Chondrocyte (in vitro differentiated cells): ENCODE data around the gene MYLK. TPM values are rescaled to one million over a fixed set of nuclear protein-coding genes. Genes with fewer than 3 reads are reported as not detected.

Source experiments
- DNase-seq: peaks from one replicate; pipeline ENCODE4 v3.0.0; 2021; ENCODE audit warnings: mixed read lengths, low spot score
- H3K27ac Mint-ChIP-seq: one replicate; pipeline ENCODE4 v1.8.0; 2021; ENCODE audit warnings: mild to moderate bottlenecking, moderate library complexity, mixed read lengths; ENCODE audit not compliant: unreplicated experiment
- H3K27me3 Mint-ChIP-seq: 2 replicates; pipeline ENCODE4 v1.8.0; 2021; ENCODE audit warnings: low read depth, mixed read lengths
- H3K36me3 Mint-ChIP-seq: 2 replicates; pipeline ENCODE4 v1.8.0; 2021; ENCODE audit warnings: low read depth, mixed read lengths
- H3K4me1 Mint-ChIP-seq: 2 replicates; pipeline ENCODE4 v1.8.0; 2021; ENCODE audit warnings: low read depth, mild to moderate bottlenecking, mixed read lengths
- H3K4me3 Mint-ChIP-seq: one replicate; pipeline ENCODE4 v1.8.0; 2021; ENCODE audit warnings: mild to moderate bottlenecking, moderate library complexity, mixed read lengths; ENCODE audit not compliant: unreplicated experiment
- H3K9me3 Mint-ChIP-seq: 2 replicates; pipeline ENCODE4 v1.8.0; 2021; ENCODE audit warnings: low read depth, mixed read lengths
- total RNA-seq: library from RNA; stranded (reverse); gene quantifications from 3 replicates; pipeline ENCODE4 v1.2.1, GENCODE V29; 2021
- TF ChIP-seq, protein P1 (sequence below): fragments of 200-600 bp; sonication (generic); IDR thresholded peaks from 2 replicates; pipeline ENCODE4 v1.5.0; 2021; ENCODE audit warnings: antibody characterized with exemption, mild to moderate bottlenecking, moderate library complexity

MYLK gene
- total RNA-seq, 1 donor from 2014 or later: 405 TPM

GRCh38 chr3:123833398-123833785 lies 50.7 kb downstream of the MYLK start:
- H3K4me1 Mint-ChIP-seq: peaks cover 15% of the 10 kb centered on the region
- peaks cover 19% of the 10 kb centered on the region for H3K9me3 Mint-ChIP-seq
- H3K27me3 Mint-ChIP-seq: no peaks in the 10 kb centered on the region
- no peak overlapping the region for H3K27ac Mint-ChIP-seq
- H3K36me3 Mint-ChIP-seq: peaks cover 19% of the 10 kb centered on the region
- no peak overlapping the region for H3K4me3 Mint-ChIP-seq
- DNase-seq: no peak
- TF ChIP-seq, protein P1, sequence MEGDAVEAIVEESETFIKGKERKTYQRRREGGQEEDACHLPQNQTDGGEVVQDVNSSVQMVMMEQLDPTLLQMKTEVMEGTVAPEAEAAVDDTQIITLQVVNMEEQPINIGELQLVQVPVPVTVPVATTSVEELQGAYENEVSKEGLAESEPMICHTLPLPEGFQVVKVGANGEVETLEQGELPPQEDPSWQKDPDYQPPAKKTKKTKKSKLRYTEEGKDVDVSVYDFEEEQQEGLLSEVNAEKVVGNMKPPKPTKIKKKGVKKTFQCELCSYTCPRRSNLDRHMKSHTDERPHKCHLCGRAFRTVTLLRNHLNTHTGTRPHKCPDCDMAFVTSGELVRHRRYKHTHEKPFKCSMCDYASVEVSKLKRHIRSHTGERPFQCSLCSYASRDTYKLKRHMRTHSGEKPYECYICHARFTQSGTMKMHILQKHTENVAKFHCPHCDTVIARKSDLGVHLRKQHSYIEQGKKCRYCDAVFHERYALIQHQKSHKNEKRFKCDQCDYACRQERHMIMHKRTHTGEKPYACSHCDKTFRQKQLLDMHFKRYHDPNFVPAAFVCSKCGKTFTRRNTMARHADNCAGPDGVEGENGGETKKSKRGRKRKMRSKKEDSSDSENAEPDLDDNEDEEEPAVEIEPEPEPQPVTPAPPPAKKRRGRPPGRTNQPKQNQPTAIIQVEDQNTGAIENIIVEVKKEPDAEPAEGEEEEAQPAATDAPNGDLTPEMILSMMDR: no peak

DNA sequence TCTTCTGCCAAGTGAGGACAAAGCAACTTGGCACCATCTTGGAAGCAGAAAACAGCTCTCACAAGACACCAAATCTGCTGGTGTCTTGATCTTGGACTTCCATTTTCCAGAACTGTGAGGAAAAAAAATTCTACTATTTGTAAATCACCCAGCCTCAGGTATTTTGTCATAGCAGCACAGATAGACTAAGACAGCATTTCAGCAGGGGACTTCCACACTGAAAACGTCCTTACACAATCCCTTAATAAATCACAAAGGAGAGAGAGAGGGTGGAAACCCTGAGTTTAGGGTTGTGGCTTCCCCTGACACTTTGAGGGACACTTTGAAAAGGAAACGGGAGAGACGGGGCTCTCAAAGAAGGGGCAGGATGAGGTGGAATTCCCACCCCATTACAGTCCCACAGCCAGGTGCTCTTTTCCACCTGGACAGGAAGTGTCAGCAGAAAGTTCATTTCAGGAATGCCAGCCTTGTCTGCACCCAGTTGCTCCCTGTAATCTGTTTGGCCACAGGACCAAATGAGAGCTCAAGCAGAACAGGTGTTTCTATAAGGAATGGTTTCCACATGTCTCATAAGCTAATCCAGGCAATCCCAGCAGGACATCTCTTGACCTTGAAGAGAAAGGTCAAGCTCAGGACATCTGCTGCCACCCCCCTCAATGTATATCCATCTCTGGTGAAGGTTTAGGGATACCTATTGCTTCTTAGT lies 51.3 kb downstream of the MYLK start:
- Mint-ChIP-seq H3K9me3 (peaks cover 19% of the 10 kb centered on the region), H3K4me3 (no peak overlapping the region), H3K4me1 (peaks cover 15% of the 10 kb centered on the region), H3K27me3 (no peaks in the 10 kb centered on the region), H3K27ac (no peak overlapping the region), H3K36me3 (peaks cover 23% of the 10 kb centered on the region)
- no peak for DNase-seq
- TF ChIP-seq, protein P1: no peak

DNA sequence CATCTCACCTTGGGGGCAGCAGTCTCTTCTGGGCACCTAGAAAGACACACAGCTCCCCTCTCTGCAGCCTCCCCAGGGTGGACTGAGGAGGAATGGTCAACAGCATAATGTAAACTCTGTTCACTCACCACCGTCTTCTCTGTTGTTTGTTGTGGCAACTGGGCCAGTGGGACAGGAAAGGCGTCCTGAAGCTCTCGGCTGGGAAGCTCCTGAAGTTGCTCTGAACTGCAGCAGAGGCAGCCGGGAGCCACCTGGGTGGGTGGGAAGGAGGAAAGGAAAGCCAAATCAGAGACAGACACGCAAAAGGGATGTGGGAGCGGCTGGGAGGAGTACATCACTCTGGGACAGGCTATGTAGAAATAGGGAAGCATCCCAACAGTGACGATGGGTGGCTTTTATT lies 52.7 kb downstream of the MYLK start:
- Mint-ChIP-seq H3K9me3 (peaks cover 28% of the 10 kb centered on the region), H3K4me1 (peaks cover 15% of the 10 kb centered on the region), H3K36me3 (peaks cover 29% of the 10 kb centered on the region), H3K4me3 (no peak overlapping the region), H3K27ac (no peak overlapping the region), H3K27me3 (no peaks in the 10 kb centered on the region)
- TF ChIP-seq, protein P1: no peak
- DNase-seq: no peak

DNA sequence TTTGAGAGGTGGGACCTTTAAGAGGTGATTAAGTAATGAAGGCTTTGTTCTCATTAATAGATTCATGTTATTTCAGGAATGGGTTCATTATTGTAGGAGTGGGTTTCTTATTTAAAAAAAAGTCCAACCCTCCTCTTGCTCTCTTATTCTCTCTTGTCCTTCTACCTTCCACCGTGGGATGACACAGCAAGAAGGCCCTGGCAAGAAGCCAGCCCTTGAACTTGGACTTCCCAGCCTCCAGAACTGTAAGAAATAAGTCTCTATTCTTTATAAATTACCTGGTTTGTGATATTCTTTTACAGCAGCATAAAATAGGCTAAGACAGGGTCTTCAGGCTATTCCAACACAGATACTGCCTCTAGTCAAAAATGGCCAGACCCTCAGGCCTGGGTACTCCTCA lies 62.2 kb downstream of the MYLK start:
- Mint-ChIP-seq H3K27ac (no peak overlapping the region), H3K4me3 (no peak overlapping the region), H3K9me3 (peaks cover 17% of the 10 kb centered on the region), H3K27me3 (no peaks in the 10 kb centered on the region), H3K36me3 (peaks cover 8% of the 10 kb centered on the region), H3K4me1 (peaks cover 28% of the 10 kb centered on the region)
- TF ChIP-seq, protein P1: no peak
- no peak for DNase-seq

- H3K4me3 Mint-ChIP-seq: no peak overlapping the region
- peaks cover 5% of the 10 kb centered on the region for H3K36me3 Mint-ChIP-seq
Measured at GRCh38 chr3:123819949-123820348, 64.2 kb downstream of the MYLK start.

More at GRCh38 chr3:123819949-123820348, 64.2 kb downstream of the MYLK start:
- DNase-seq: no peak
- TF ChIP-seq, protein P1: no peak
- peaks cover 10% of the 10 kb centered on the region for H3K9me3 Mint-ChIP-seq
- no peaks in the 10 kb centered on the region for H3K27me3 Mint-ChIP-seq
- peaks cover 43% of the 10 kb centered on the region for H3K4me1 Mint-ChIP-seq
- H3K27ac Mint-ChIP-seq: no peak overlapping the region
